Lung (tissue), 5 donors: ENCODE data around the gene SCARF2. TPM values are rescaled to one million over a fixed set of nuclear protein-coding genes. Genes with fewer than 3 reads are reported as not detected.

Experiments
- polyA plus RNA-seq, 2 donors: library from polyadenylated mRNA; stranded (reverse); fragments of 200-250 nt; gene quantifications; one replicate each; pipeline ENCODE4 v1.2.1, GENCODE V29; 2013
- small RNA-seq: library from RNA; depleted of rRNA; stranded (forward); fragments of <200 nt; gene quantifications from one replicate; pipeline ENCODE3, GENCODE V24; 2014; ENCODE audit warnings: low replicate concordance
- total RNA-seq, 2 donors: library from RNA; depleted of rRNA in 1 of 2; stranded (reverse); fragments of >200 nt in 1 of 2; gene quantifications; one replicate each; pipeline ENCODE4 v1.2.1, GENCODE V29; 2014 to 2021
- donor health status: Bipolar disorder and iron deficiency.
- donor health status: healthy.
- donor health status: DM: yes; HTN: yes; CAD: no.

The SCARF2 gene
- total and polyA plus RNA-seq, 4 donors, result 4.7 to 32.9 (median 16.4) TPM

Small RNA genes lying within 50 kb of the gene (small RNA-seq; reads per million reads assigned to genes)
- gene RF00019 (not detected), gene RN7SL812P (not detected), gene RNU6-225P (not detected), gene RNY1P9 (0.77 reads per million, percentile 75 among the genes with 10 or more reads in this experiment)

Other genes starting within 250 kb of the SCARF2 start
- 1 to 10 TPM; 2.6 to 7.8 TPM for gene RTN4R, start 169.5 kb downstream of the SCARF2 start, total RNA-seq
- 1 to 10 TPM; 3.0 to 5.6 TPM for gene RTN4R, start 169.5 kb downstream of the SCARF2 start, polyA plus RNA-seq
- 10 to 100 TPM; 38.7 to 42.8 TPM for gene DGCR6L, start 117.8 kb downstream of the SCARF2 start, total RNA-seq
- 10 to 100 TPM; 42.3 to 86.0 TPM for gene DGCR6L, start 117.8 kb downstream of the SCARF2 start, polyA plus RNA-seq
- gene ZNF74, start 43.7 kb downstream of the SCARF2 start, total RNA-seq, result 10 to 100 TPM; 12.0 to 17.6 TPM
- 1 to 10 TPM; 4.1 to 5.2 TPM for gene ZNF74, start 43.7 kb downstream of the SCARF2 start, polyA plus RNA-seq
- 10 to 100 TPM; 20.8 to 28.3 TPM for gene KLHL22, start 58.0 kb upstream of the SCARF2 start, total RNA-seq
- gene KLHL22, start 58.0 kb upstream of the SCARF2 start, polyA plus RNA-seq, result 10 to 100 TPM; 12.1 to 16.9 TPM
- 100 to 1,000 TPM in 1 of 2 donors, 10 to 100 TPM in 1; 68.3 to 123 TPM for gene MED15, start 69.8 kb upstream of the SCARF2 start, total RNA-seq
- gene MED15, start 69.8 kb upstream of the SCARF2 start, polyA plus RNA-seq, result 10 to 100 TPM; 57.8 to 69.8 TPM